ENCODE results near the gene ATIC. TPM values are rescaled to one million over a fixed set of nuclear protein-coding genes. Genes with fewer than 3 reads are reported as not detected.

The ATIC gene
- total RNA-seq, 1 experiment from 2014 or later: 173 TPM

DNA sequence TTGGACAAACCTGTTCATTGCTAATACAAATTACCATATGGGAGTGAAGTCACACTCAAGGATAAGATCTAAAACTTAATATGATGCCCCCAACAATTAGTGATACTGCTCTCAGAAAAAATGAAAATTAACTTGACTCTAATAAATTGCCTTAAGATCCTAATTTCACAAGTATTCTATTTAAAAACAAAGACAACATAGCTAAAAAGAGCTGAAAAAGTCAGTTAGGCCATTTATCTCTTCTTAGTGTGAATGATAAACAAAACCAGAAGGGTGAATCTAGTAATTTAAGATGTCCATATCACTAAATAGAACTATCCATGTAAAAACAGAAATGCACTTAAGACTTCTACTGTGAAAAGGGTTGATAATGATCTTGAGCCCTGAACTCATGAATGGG, 70.6 kb downstream of the ATIC start:
- DNase-seq (ENCODE audit: low read depth, low spot score): no peak
- Histone ChIP-seq H3K36me3 (ENCODE audit: control insufficient read depth in 1 of 2, insufficient read depth in 2 of 2, low read length in 2 of 2) (no peaks in the 10 kb centered on the region), H3K27me3 (ENCODE audit: insufficient read depth, low read length) (no peaks in the 10 kb centered on the region), H2AFZ (ENCODE audit: low read depth, low read length, poor library complexity, severe bottlenecking) (no peak overlapping the region), H3K4me1 (ENCODE audit: control insufficient read depth in 1 of 2, insufficient read depth in 2 of 2, low read length in 2 of 2) (no peaks in the 10 kb centered on the region), H3K4me2 (ENCODE audit: low read length) (no peak overlapping the region), H3K9me2 (ENCODE audit: insufficient read depth) (no peaks in the 10 kb centered on the region), H3K9ac (ENCODE audit: low read length) (no peak overlapping the region), H3K27ac (ENCODE audit: low read depth, low read length) (no peak overlapping the region), H3K9me3 (ENCODE audit: control insufficient read depth in 1 of 2, insufficient read depth in 1 of 2, low read depth in 1 of 2, low read length in 2 of 2) (no peaks in the 10 kb centered on the region), H4K20me1 (ENCODE audit: insufficient read depth) (no peaks in the 10 kb centered on the region), H3K79me2 (ENCODE audit: insufficient read depth, low read length) (no peaks in the 10 kb centered on the region), H3K4me3 (replicated peaks in 1 of 2; ENCODE audit: low read depth in 1 of 2, low read length in 2 of 2) (no peak overlapping the region)
- intact Hi-C loops (cut with micrococcal nuclease): no loop called here
- RAD21 ChIA-PET (ENCODE audit: low non-redundant PET in 1 of 2, low total read pairs in 2 of 2, uncharacterized antibody in 2 of 2, unreplicated experiment in 2 of 2): no interaction called here
- no peak for ATAC-seq
- CTCF ChIA-PET: no interaction called here
- no TSS peak for BruUV-seq (replicated peaks)
- TF ChIP-seq EZH2 (IDR thresholded peaks at IDR 0.05) (no peak), SIN3A (IDR thresholded peaks at IDR 0.05; ENCODE audit: low read depth) (no peak), REST (IDR thresholded peaks at IDR 0.05; ENCODE audit: low read depth) (no peak), JUND (IDR thresholded peaks at IDR 0.05) (no peak), ZFX (IDR thresholded peaks at IDR 0.05) (no peak), POLR2AphosphoS5 (IDR thresholded peaks at IDR 0.05; ENCODE audit: low read depth, low read length) (no peak), RAD21 (IDR thresholded peaks at IDR 0.05; ENCODE audit: low read depth) (no peak), EGR1 (IDR thresholded peaks at IDR 0.05; ENCODE audit: low read depth) (no peak), POLR2A (IDR thresholded peaks at IDR 0.05; ENCODE audit: borderline replicate concordance, extremely low read depth, insufficient read depth, insufficient read length) (no peak), ZNF274 (IDR thresholded peaks at IDR 0.05; ENCODE audit: low read depth, low read length) (no peak), CBX3 (IDR thresholded peaks at IDR 0.05; ENCODE audit: low read depth) (no peak), CEBPB (IDR thresholded peaks at IDR 0.05; ENCODE audit: low read depth) (no peak), CTCF (IDR thresholded peaks at IDR 0.05 in 2 of 3, conservative IDR thresholded peaks at IDR 0.05 in 1 of 3; ENCODE audit: borderline replicate concordance in 1 of 3, insufficient read depth in 1 of 3, low read depth in 2 of 3, low read length in 2 of 3) (no peak), TCF7L2 (IDR thresholded peaks at IDR 0.05; ENCODE audit: borderline replicate concordance, extremely low read depth, insufficient read depth, insufficient read length) (no peak), SRF (IDR thresholded peaks at IDR 0.05; ENCODE audit: low read depth) (no peak), ELF1 (IDR thresholded peaks at IDR 0.05; ENCODE audit: borderline replicate concordance, low read depth) (no peak)
- TF ChIP-seq, protein P1, sequence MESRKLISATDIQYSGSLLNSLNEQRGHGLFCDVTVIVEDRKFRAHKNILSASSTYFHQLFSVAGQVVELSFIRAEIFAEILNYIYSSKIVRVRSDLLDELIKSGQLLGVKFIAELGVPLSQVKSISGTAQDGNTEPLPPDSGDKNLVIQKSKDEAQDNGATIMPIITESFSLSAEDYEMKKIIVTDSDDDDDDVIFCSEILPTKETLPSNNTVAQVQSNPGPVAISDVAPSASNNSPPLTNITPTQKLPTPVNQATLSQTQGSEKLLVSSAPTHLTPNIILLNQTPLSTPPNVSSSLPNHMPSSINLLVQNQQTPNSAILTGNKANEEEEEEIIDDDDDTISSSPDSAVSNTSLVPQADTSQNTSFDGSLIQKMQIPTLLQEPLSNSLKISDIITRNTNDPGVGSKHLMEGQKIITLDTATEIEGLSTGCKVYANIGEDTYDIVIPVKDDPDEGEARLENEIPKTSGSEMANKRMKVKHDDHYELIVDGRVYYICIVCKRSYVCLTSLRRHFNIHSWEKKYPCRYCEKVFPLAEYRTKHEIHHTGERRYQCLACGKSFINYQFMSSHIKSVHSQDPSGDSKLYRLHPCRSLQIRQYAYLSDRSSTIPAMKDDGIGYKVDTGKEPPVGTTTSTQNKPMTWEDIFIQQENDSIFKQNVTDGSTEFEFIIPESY (IDR thresholded peaks at IDR 0.05; ENCODE audit: extremely low read depth, insufficient replicate concordance, low read length): no peak
- POLR2A ChIA-PET: no interaction called here

Measured in HCT116 (cell line).